AG04450 (cell line): Measurements from ENCODE around the gene CALML6. TPM values are rescaled to one million over a fixed set of nuclear protein-coding genes. Genes with fewer than 3 reads are reported as not detected.

Source experiments
- CTCF ChIA-PET: fragments of 300-600, 350-600 bp; formaldehyde crosslinking; extraction: SDS; loops from one replicate; lab custom pipeline; 2022; ENCODE audit warnings: antibody characterized with exemption, inconsistent platforms; lab: Charles Lee
- POLR2A ChIA-PET: fragments of 350-600 bp; formaldehyde crosslinking; extraction: SDS; loops from one replicate; lab custom pipeline; 2021; ENCODE audit warnings: antibody characterized with exemption, inconsistent platforms; lab: Yijun Ruan, JAX
- DNase-seq: peaks from one replicate; pipeline ENCODE4 v3.0.0-alpha.2; 2011; ENCODE audit warnings: low read depth, low spot score
- H3K27ac ChIP-seq: one replicate; pipeline ENCODE4 v1.5.1; 2012; ENCODE audit warnings: low read depth, low read length, control low read depth
- H3K27me3 ChIP-seq: one replicate; pipeline ENCODE4 v1.6.0; 2012; ENCODE audit warnings: low read length; ENCODE audit not compliant: control insufficient read depth, insufficient read depth
- H3K4me3 ChIP-seq: 2 replicates; pipeline ENCODE4 v1.5.1; 2011; ENCODE audit warnings: mild to moderate bottlenecking, low read depth, low read length, control low read depth
- H3K9me3 ChIP-seq: 2 replicates; pipeline ENCODE4 v1.5.1; 2012; ENCODE audit warnings: low read length; ENCODE audit not compliant: control insufficient read depth, insufficient read depth
- CTCF ChIP-seq: IDR thresholded peaks from 2 replicates; pipeline ENCODE4 v1.5.1; 2011; ENCODE audit warnings: low read depth, low read length, control low read depth, inconsistent platforms
- polyA plus RNA-seq: library from polyadenylated mRNA; depleted of rRNA; stranded (reverse); fragments of >200 nt; gene quantifications from 2 replicates; pipeline ENCODE4 v1.2.3, GENCODE V29; 2011

Gene CALML6
- polyA plus RNA-seq, 1 experiment = 0.21 TPM

GRCh38 chr1:1873186-1873585, 41.9 kb upstream of the CALML6 start:
- CTCF ChIA-PET = no interaction called here
- Histone ChIP-seq H3K27ac (no peak overlapping the region), H3K27me3 (no peaks in the 10 kb centered on the region), H3K4me3 (no peak overlapping the region), H3K9me3 (peaks cover 5% of the 10 kb centered on the region; the same call in 1 of the 2 replicates)
- TF ChIP-seq CTCF = no peak
- no peak for DNase-seq
- POLR2A ChIA-PET = no interaction called here

GRCh38 chr1:1874901-1875300, 40.2 kb upstream of the CALML6 start:
- H3K27ac ChIP-seq = no peak overlapping the region
- TF ChIP-seq CTCF = no peak
- POLR2A ChIA-PET = interaction anchor here (1.1 kb wide), 1 partner anchor 11 kb away, joined by 9 read pairs; no protein-coding TSS in a partner anchor
- no peak for DNase-seq
- H3K27me3 ChIP-seq = no peaks in the 10 kb centered on the region
- CTCF ChIA-PET = interaction anchor here (0.6 to 1.3 kb wide), 3 partner anchors 9 to 34 kb away, joined by 3 to 7 read pairs (median 5); no protein-coding TSS in a partner anchor
- H3K9me3 ChIP-seq = peaks cover 5% of the 10 kb centered on the region; the same call in 1 of the 2 replicates
- H3K4me3 ChIP-seq = no peak overlapping the region

GRCh38 chr1:1875932-1876331, 39.1 kb upstream of the CALML6 start:
- POLR2A ChIA-PET = no interaction called here
- TF ChIP-seq CTCF = no peak
- CTCF ChIA-PET = no interaction called here
- DNase-seq = no peak
- Histone ChIP-seq H3K9me3 (peaks cover 5% of the 10 kb centered on the region; the same call in 1 of the 2 replicates), H3K27me3 (no peaks in the 10 kb centered on the region), H3K4me3 (no peak overlapping the region), H3K27ac (no peak overlapping the region)

- no peak for TF ChIP-seq CTCF
- CTCF ChIA-PET = no interaction called here
- POLR2A ChIA-PET = no interaction called here
- Histone ChIP-seq H3K9me3 (peaks cover 5% of the 10 kb centered on the region; the same call in 1 of the 2 replicates), H3K27me3 (no peaks in the 10 kb centered on the region), H3K27ac (no peak overlapping the region), H3K4me3 (no peak overlapping the region)
- DNase-seq = no peak
Measured at GRCh38 chr1:1876335-1876930, 38.6 kb upstream of the CALML6 start.

GRCh38 chr1:1877865-1878436, 37.1 kb upstream of the CALML6 start:
- Histone ChIP-seq H3K4me3 (no peak overlapping the region), H3K27me3 (no peaks in the 10 kb centered on the region), H3K9me3 (peaks cover 5% of the 10 kb centered on the region; the same call in 1 of the 2 replicates), H3K27ac (no peak overlapping the region)
- no peak for DNase-seq
- CTCF ChIA-PET = interaction anchor here (1.4 kb wide), 1 partner anchor 28 kb away, joined by 4 read pairs; no protein-coding TSS in a partner anchor
- POLR2A ChIA-PET = interaction anchor here (0.6 to 0.7 kb wide), 2 partner anchors 61 to 253 kb away, joined by 6 to 7 read pairs; no protein-coding TSS in a partner anchor
- TF ChIP-seq CTCF = no peak
